ENCODE measurements around the gene CNTNAP2. TPM values are rescaled to one million over a fixed set of nuclear protein-coding genes. Genes with fewer than 3 reads are reported as not detected.

The CNTNAP2 gene
- total and polyA plus RNA-seq, 9 of the 15 experiments (the other 6 are each of a cell fraction or from before 2014, with no cell fraction given) = 0.04 to 0.62 (median 0.09) TPM; not detected in 4

GRCh38 chr7:146414937-146415336 is 298.3 kb downstream of the CNTNAP2 start:
- Histone ChIP-seq H3K79me2 (ENCODE audit: control insufficient read depth, insufficient read depth, low read length) (no peaks in the 10 kb centered on the region), H4K20me1 (replicated peaks; ENCODE audit: control insufficient read depth, insufficient read depth, low read length) (no peaks in the 10 kb centered on the region), H3K4me3 (no peak overlapping the region), H3K27ac (ENCODE audit: extremely low read depth, low read depth, low read length) (no peak overlapping the region), H3K36me3 (ENCODE audit: control insufficient read depth, insufficient read depth, low read length) (no peaks in the 10 kb centered on the region), H3K4me2 (ENCODE audit: insufficient read depth, low read length) (no peak overlapping the region), H2AFZ (ENCODE audit: low read depth, low read length) (no peak overlapping the region), H3K9ac (ENCODE audit: insufficient read depth in 1 of 2, low read depth in 2 of 2, low read length in 2 of 2) (no peak overlapping the region), H3K9me1 (ENCODE audit: control insufficient read depth, insufficient read depth, low read length) (no peaks in the 10 kb centered on the region), H3K9me3 (replicated peaks; ENCODE audit: control insufficient read depth, insufficient read depth, low read depth, low read length) (0 out of 2 replicates have a peak, but pooled peaks cover 2% of the 10 kb centered on the region), H3K4me1 (replicated peaks in 1 of 2; ENCODE audit: control insufficient read depth in 2 of 2, insufficient read depth in 2 of 2, low read length in 2 of 2) (no peaks in the 10 kb centered on the region), H3K27me3 (ENCODE audit: control insufficient read depth in 2 of 2, insufficient read depth in 2 of 2, low read length in 2 of 2) (no peaks in the 10 kb centered on the region)
- in situ Hi-C loops (cut with MboI) (no loop called here), intact Hi-C loops (cut with micrococcal nuclease) (no loop called here)
- BruUV-seq (replicated peaks) = no TSS peak
- DNase-seq (ENCODE audit: extremely low read depth in 1 of 4, low spot score in 3 of 4) (no peak), FAIRE-seq (peak; percentile 23), ATAC-seq (no peak)
- 0% methylated on average over 2 of the region's 2 CpGs for WGBS (ENCODE audit: insufficient coverage, low coverage, missing lambda C conversion rate)
- TF ChIP-seq NUFIP1 (IDR thresholded peaks at IDR 0.05; ENCODE audit: partially characterized antibody) = no peak
- TF ChIP-seq NFRKB (IDR thresholded peaks at IDR 0.05; ENCODE audit: low read depth) = no peak
- no peak for TF ChIP-seq ESRRA (IDR thresholded peaks at IDR 0.05; ENCODE audit: borderline replicate concordance, low read depth)
- no peak for TF ChIP-seq TCF15 (CRISPR knock-in tag; IDR thresholded peaks at IDR 0.05)
- no peak for TF ChIP-seq GTF3C2 (IDR thresholded peaks at IDR 0.05; ENCODE audit: borderline replicate concordance, extremely low read depth, insufficient read length)
- TF ChIP-seq ZKSCAN3 (CRISPR knock-in tag; IDR thresholded peaks at IDR 0.05) = no peak
- no peak for TF ChIP-seq NR1H2 (CRISPR knock-in tag; IDR thresholded peaks at IDR 0.05)
- CTCF ChIA-PET (ENCODE audit: low intra/inter-chr PET ratio) = no interaction called here
- POLR2A ChIA-PET = no interaction called here
